GM19452 (cell line): ENCODE results near the gene SETDB1.
"Not testable (repeated sequence)": the region's sequence is repeated elsewhere in the genome, so short reads cannot be mapped to it uniquely, and the experiment has no call there.

ENCODE experiments used
- ATAC-seq: cut with Tn5 transposase; IDR thresholded peaks from one replicate; pipeline ENCODE4 v1.9.1; 2021; ENCODE audit not compliant: unreplicated experiment

Gene SETDB1

GRCh38 chr1:150928775-150929174 lies 2.6 kb downstream of the SETDB1 start:
- not testable (repeated sequence) for ATAC-seq

DNA sequence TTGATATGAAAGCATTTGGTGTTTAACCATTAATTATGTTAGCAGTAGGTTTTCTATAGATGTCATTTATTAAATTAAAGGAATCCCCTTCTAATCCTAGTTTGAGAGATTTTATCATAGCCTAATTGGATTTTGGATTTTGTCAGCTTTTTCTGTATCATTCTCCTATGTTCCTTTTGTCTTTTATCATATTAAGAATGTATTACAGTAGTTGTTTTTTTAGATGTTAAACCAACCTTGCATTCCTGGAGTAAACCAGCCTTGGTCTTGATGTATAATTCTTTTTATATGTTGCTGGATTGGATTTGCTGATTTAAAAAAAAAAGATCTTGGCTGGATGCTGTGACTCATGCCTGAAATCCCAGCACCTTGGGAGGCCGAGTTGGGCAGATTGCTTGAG lies 5.6 kb downstream of the SETDB1 start:
- no peak for ATAC-seq

DNA sequence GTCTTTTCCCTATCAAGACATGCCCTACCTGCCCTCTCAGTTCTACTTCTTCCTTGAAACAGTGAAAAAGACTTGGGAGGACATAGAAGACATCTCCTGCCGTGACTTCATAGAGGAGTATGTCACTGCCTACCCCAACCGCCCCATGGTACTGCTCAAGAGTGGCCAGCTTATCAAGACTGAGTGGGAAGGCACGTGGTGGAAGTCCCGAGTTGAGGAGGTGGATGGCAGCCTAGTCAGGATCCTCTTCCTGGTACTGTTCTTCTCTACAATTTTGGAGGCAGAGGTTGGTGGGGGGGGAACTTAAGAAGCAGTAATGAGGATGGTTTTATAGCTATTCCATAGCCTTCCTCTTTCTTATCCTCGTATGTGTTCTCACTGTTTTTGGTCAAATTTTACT lies 18.7 kb downstream of the SETDB1 start:
- no peak for ATAC-seq

DNA sequence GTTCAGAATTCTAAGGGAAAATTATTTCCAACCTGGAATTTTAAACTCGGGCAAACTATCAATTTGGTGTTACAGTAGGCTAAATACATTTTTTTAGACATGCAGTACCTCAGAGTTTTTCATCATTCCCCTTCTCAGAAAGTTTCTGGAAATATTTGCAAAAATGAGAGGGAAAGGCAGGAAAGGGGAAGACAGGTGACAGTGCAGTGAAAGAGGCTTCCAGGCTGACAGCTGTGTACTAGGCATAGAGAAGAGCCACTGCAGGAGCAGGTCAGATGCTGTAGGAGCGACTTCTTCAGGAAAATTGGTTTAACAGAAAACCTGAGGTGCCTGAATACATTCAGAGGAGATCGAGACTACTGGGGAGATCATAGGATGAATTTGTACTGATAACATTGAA lies 28.5 kb downstream of the SETDB1 start:
- no peak for ATAC-seq

GRCh38 chr1:150955280-150955679 lies 29.1 kb downstream of the SETDB1 start:
- no peak for ATAC-seq

DNA sequence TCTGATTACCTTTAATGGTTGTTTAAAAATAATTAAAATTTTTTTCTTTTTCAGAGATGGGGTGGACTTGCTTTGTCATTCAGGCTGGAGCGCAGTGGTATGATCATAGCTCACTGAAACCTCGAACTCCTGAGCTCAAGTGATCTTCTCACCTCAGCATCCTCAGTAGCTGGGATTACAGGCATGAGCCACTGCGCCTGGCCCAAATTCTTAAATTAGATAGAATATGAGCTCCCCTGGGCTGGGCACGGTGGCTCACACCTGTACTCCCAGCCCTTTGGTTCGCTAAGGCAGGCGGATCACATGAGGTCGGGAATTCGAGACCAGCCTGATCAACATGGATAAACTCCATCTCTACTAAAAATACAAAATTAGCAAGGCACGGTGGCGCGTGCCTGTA lies 31.5 kb downstream of the SETDB1 start:
- ATAC-seq = no peak

DNA sequence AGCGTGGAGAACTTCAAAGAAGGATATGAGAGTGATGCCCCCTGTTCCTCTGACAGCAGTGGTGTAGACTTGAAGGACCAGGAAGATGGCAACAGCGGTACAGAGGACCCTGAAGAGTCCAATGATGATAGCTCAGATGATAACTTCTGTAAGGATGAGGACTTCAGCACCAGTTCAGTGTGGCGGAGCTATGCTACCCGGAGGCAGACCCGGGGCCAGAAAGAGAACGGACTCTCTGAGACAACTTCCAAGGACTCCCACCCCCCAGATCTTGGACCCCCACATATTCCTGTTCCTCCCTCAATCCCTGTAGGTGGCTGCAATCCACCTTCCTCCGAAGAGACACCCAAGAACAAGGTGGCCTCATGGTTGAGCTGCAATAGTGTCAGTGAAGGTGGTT lies 34.5 kb downstream of the SETDB1 start:
- ATAC-seq = no peak

DNA sequence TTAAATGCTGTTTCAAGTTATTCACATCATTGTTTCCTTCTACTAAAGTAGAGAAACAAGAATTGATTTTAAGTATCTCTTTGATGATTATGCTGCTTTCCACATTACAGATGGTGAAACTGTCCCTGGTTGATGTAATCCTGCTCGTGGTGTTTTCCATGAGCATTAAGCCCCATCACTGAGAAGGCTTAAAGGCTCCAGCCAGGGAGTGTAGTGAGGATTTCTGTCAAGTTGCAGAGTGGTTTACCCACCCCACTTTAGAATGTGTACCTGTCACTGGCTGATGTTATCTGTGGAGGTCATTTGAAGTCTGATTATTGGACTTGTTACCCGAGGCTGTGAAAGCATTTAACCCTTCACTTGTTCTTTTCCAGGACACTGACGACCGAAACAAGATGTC lies 35.6 kb downstream of the SETDB1 start:
- no peak for ATAC-seq

DNA sequence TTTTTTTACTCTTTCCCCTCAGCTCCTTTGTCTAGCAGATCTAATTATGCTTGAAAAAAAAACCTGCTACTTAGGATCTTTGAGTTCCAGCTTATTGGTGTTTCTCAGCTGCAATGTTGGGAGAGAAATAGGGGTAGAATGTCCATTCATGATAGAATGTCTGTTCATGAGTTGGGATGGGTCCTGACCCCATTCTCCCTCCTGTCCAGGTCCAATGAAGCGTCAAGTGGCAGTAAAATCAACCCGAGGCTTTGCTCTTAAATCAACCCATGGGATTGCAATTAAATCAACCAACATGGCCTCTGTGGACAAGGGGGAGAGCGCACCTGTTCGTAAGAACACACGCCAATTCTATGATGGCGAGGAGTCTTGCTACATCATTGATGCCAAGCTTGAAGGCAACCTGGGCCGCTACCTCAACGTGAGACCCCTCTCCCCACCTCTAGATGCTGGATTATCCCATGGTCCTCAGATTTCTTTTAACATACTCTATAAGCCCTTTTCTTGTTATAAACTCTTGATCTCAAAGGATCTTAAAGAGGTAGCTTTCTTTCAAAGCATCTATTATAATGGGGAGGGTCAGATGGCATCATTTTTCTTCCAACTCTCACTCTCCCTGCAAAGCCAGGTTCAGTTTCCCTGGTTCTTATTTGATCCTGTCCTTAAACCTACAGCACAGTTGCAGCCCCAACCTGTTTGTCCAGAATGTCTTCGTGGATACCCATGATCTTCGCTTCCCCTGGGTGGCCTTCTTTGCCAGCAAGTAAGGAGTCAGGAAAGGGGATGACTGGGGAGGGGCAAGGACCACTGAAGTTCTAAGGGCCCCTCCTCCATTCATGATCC lies 37.4 kb downstream of the SETDB1 start:
- ATAC-seq = no peak

DNA sequence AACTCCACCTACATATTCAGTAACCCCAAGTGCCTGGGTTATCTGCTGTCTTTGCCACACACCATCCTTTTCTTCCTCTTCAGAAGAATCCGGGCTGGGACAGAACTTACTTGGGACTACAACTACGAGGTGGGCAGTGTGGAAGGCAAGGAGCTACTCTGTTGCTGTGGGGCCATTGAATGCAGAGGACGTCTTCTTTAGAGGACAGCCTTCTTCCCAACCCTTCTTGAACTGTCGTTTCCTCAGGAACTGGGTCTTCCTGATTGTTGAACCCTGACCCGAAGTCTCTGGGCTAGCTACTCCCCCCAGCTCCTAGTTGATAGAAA lies 38.0 kb downstream of the SETDB1 start:
- no peak for ATAC-seq

- no peak for ATAC-seq
Observed at GRCh38 chr1:150965605-150966004, 39.4 kb downstream of the SETDB1 start.

- ATAC-seq = no peak
Observed at GRCh38 chr1:150966011-150966410, 39.8 kb downstream of the SETDB1 start.

- no peak for ATAC-seq
Observed at GRCh38 chr1:150967936-150968335, 41.8 kb downstream of the SETDB1 start.

DNA sequence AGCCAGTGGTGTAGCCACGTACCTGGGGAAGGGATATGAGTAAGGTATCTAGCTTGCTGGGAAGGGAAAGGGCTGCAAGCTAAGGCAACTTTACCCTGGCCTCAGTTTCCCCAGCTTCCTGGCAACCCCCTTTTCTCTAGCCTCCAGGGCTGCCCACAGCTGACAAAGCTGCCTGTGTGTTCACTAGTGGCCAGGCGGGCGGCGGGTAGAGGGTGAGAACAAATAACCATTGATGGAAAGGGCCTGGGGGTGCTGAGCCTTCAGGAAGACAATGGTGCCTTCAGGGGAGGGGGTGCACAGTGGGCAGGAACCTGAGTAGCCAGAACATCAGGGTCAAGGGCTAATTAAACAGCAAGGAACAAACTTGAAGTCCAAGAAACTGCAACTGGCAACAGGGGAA lies 42.3 kb downstream of the SETDB1 start:
- ATAC-seq = no peak

DNA sequence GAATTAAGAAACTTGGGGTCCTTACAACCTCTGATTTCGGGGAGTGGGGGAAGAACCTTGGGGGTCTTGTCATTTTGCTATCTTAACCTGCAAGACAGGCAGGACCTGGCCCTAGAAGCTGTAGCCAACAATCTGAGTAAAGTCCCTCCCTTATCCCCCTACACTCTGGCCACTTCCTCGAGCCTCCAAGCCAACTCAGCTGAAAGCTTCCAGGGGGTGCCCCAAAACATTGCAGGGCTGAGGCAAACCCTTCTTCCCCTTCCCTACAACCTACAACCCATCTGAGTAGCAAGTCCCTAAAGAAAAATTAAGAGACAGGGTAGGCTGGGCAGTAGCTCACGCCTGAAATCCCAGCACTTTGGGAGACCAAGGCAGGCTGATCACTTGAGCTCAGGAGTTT lies 43.5 kb downstream of the SETDB1 start:
- ATAC-seq = no peak

GRCh38 chr1:150970808-150971582 lies 44.8 kb downstream of the SETDB1 start:
- no peak for ATAC-seq

DNA sequence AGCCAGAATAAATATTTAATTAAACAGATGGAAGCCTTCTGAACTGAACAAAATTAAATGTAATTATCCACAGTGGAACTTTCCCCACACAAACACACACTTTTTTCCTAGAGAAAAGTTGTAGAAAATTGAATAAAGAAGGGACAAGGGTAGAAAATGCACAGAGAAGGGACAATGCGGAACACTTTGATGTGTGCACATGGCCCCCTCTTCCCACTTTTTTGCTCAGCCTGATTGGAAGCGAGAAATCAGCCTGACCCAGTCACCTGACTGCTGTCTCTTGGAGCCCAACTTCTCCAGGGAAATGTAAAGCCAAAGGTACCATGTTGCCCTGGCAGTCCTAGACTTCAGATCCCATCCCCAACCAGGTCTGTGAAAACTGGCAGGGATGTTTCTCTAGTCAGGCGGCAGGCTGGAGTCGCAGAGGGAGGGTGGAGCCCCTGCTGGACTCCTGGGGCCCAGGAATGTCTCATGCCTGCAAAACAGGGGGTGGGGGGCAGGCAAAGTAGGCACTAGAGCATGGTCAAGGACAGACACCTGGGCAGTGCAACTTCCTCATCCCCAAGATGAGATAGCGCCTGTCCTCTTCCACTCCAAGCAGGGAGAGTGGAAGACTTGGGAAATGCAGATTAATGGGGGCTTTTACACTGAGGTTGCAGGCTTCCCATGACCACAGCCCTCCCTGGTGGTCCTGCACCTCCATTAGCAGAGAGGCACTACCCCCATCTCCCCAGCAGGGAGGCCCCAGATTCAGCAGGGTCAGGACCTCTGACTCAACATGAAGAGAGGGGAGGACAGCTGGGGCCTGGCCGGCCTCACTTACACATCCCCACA lies 45.6 kb downstream of the SETDB1 start:
- ATAC-seq = no peak

- ATAC-seq = no peak
Observed at GRCh38 chr1:150972417-150972940, 46.3 kb downstream of the SETDB1 start.

DNA sequence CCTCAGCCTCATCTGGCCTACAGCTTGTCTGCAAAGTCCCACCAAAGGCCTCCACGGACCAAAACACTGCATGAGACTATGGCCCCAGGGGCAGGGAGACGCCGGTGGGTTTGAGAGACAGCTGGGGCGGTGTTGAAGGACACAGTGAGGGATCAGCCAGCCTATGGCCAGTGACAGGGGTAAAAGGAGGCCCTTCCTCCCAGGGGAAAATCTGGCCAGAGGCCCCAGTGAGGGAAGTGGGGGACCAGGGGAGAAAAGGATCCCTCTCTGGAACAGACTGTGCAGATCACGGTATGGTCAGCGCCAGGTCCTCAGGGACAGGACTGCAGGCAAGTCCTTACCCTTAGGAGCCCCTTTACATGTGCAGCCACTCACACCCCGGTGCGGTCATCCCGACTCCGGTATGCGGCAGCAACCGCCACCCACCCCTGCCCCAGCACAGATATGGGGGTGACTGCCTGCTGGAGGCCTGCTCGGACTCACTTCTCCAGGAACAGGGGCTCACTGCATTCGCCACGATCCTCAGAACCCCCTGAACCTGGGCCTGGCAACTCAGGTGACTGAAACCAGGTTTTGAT lies 47.2 kb downstream of the SETDB1 start:
- ATAC-seq = no peak

- peak; percentile 41 for ATAC-seq
Observed at GRCh38 chr1:150973836-150974579, 47.8 kb downstream of the SETDB1 start.
